Esophagus squamous epithelium (tissue), 5 donors: ENCODE measurements around the gene KRTAP10-7. TPM values are rescaled to one million over a fixed set of nuclear protein-coding genes. Genes with fewer than 3 reads are reported as not detected.
"Not testable (repeated sequence)": the region's sequence is repeated elsewhere in the genome, so short reads cannot be mapped to it uniquely, and the experiment has no call there.

Source experiments
- DNase-seq: peaks from one replicate; lab custom pipeline; 2025; lab: John Stamatoyannopoulos, UW
- H3K27ac ChIP-seq, 4 donors: fragments of 200-600 bp; sonication (generic); one replicate each; pipeline ENCODE4 v1.5.1; 2016 to 2019; ENCODE audit warnings: mild to moderate bottlenecking in 1 of 4
- H3K27me3 ChIP-seq, 4 donors: fragments of 200-600 bp; sonication (generic); 1 replicate in 3 of 4; 2 replicates in 1 of 4; pipeline versions ENCODE4 v1.5.1 to v1.6.0; 2017 to 2021; ENCODE audit warnings: antibody characterized with exemption in 1 of 4
- H3K36me3 ChIP-seq, 3 donors: fragments of 200-600 bp; sonication (generic); one replicate each; pipeline ENCODE4 v1.5.1; 2016 to 2019
- H3K4me1 ChIP-seq, 3 donors: fragments of 200-600 bp; sonication (generic); one replicate each; pipeline ENCODE4 v1.5.1; 2017 to 2019
- H3K4me3 ChIP-seq, 4 donors: fragments of 200-600 bp; sonication (generic); 1 replicate in 3 of 4; 2 replicates in 1 of 4; pipeline ENCODE4 v1.5.1; 2016 to 2019; ENCODE audit warnings: mild to moderate bottlenecking in 2 of 4, moderate library complexity in 1 of 4
- H3K9me3 ChIP-seq, 3 donors: fragments of 200-600 bp; sonication (generic); one replicate each; pipeline ENCODE4 v1.5.1; 2016 to 2019
- CTCF ChIP-seq, 6 experiments: fragments of 450-650 bp in 4 of 6; fragments of 200-600 bp in 2 of 6; sonication (generic) in 2 of 6; IDR thresholded peaks; one replicate each; pipeline ENCODE4 v1.5.1; 2016 to 2019; ENCODE audit warnings: antibody characterized with exemption in 6 of 6, mild to moderate bottlenecking in 4 of 6, moderate library complexity in 4 of 6
- POLR2A ChIP-seq, 4 donors: fragments of 450-650 bp; IDR thresholded peaks; one replicate each; pipeline ENCODE4 v1.6.1; 2017; ENCODE audit warnings: antibody characterized with exemption in 4 of 4, mild to moderate bottlenecking in 4 of 4, moderate library complexity in 3 of 4
- WGBS, 2 donors: methylation state at CpG; one replicate each; pipeline ENCODE4 v1.1.5; 2018; 5-methylcytosine and 5-hydroxymethylcytosine counted together
- intact Hi-C: fragments of 100-400 bp; cut with DNase I; formaldehyde crosslinking; loops from one replicate; pipeline ENCODE4 v1.15.0; 2022
- total RNA-seq, 4 donors: library from RNA; depleted of rRNA; stranded (reverse); fragments of >200 nt; gene quantifications; one replicate each; pipeline ENCODE4 v1.1.0, GENCODE V29; 2016
- donor health status: DM: yes; HTN: yes; CAD: no.

Gene KRTAP10-7
- total RNA-seq, 4 donors from 2014 or later = not detected

- Histone ChIP-seq H3K27ac (no peak overlapping the region), H3K9me3 (peaks cover 0 to 41% (median 11%) of the 10 kb centered on the region in 3 donors), H3K36me3 (no peaks in the 10 kb centered on the region), H3K4me3 (no peak overlapping the region), H3K27me3 (peaks cover 0 to 31% (median 0%) of the 10 kb centered on the region in 4 donors), H3K4me1 (no peaks in the 10 kb centered on the region)
- WGBS, 2 donors = 51 to 55% methylated on average over 4 to 7 of the region's 10 CpGs
- DNase-seq = no peak
- intact Hi-C loops = no loop called here
- no peak for TF ChIP-seq POLR2A (IDR thresholded peaks at IDR 0.05)
- no peak for TF ChIP-seq CTCF (IDR thresholded peaks at IDR 0.05)
Observed at GRCh38 chr21:44626262-44626661, 25.9 kb downstream of the KRTAP10-7 start.

GRCh38 chr21:44626673-44627143 is 26.3 kb downstream of the KRTAP10-7 start, which contains the start of gene KRTAP10-9:
Gene KRTAP10-9, plus strand, starts transcription at chr21:44627093. Its CDS starts 79 bp downstream, at chr21:44627172.
- Histone ChIP-seq H3K27me3 (peaks cover 0 to 31% (median 0%) of the 10 kb centered on the region in 4 donors), H3K27ac (no peak within 1 kb of the TSS), H3K9me3 (peaks cover 0 to 46% (median 11%) of the 10 kb centered on the region in 3 donors), H3K4me3 (no peak within 1 kb of the TSS), H3K36me3 (no peaks in the 10 kb centered on the region), H3K4me1 (no peaks in the 10 kb centered on the region)
- no peak for DNase-seq
- TF ChIP-seq CTCF (IDR thresholded peaks at IDR 0.05) (no peak), POLR2A (IDR thresholded peaks at IDR 0.05) (no peak)
- 60% methylated on average over 1 of the region's 7 CpGs for whole genome bisulfite sequencing, 2 donors
- intact Hi-C loops = no loop called here

- H3K4me3 ChIP-seq, DNase-seq, H3K27ac ChIP-seq, H3K4me1 ChIP-seq, intact Hi-C loops, H3K36me3 ChIP-seq: not testable (repeated sequence)
- Histone ChIP-seq H3K27me3 (peaks cover 0 to 31% (median 0%) of the 10 kb centered on the region in 4 donors), H3K9me3 (peaks cover 0 to 47% (median 16%) of the 10 kb centered on the region in 3 donors)
- 71 to 85% methylated on average over 10 of the region's 20 CpGs for WGBS, 2 donors
Observed at GRCh38 chr21:44627181-44627822, 26.9 kb downstream of the KRTAP10-7 start.

- WGBS, 2 donors = 40 to 53% methylated on average over 7 of the region's 15 CpGs
- H3K4me3 ChIP-seq, DNase-seq, H3K4me1 ChIP-seq, intact Hi-C loops, H3K36me3 ChIP-seq, H3K27ac ChIP-seq: not testable (repeated sequence)
- peaks cover 0 to 45% (median 14%) of the 10 kb centered on the region in 3 donors for H3K9me3 ChIP-seq
- H3K27me3 ChIP-seq = peaks cover 0 to 31% (median 0%) of the 10 kb centered on the region in 4 donors
Observed at GRCh38 chr21:44627831-44628233, 27.4 kb downstream of the KRTAP10-7 start.

- TF ChIP-seq POLR2A (IDR thresholded peaks at IDR 0.05) = no peak
- TF ChIP-seq CTCF (IDR thresholded peaks at IDR 0.05) = no peak
- Histone ChIP-seq H3K36me3 (no peaks in the 10 kb centered on the region), H3K27me3 (peaks cover 0 to 31% (median 0%) of the 10 kb centered on the region in 4 donors), H3K4me1 (no peaks in the 10 kb centered on the region), H3K9me3 (peaks cover 0 to 35% (median 7%) of the 10 kb centered on the region in 3 donors), H3K4me3 (no peak overlapping the region), H3K27ac (no peak overlapping the region)
- intact Hi-C loops = no loop called here
- WGBS, 2 donors = 79 to 85% methylated on average over 2 to 12 of the region's 18 CpGs
- no peak for DNase-seq
Observed at GRCh38 chr21:44628707-44629391, 28.5 kb downstream of the KRTAP10-7 start.

- WGBS, 2 donors = 54 to 68% methylated on average over 2 of the region's 2 CpGs
Observed at GRCh38 chr21:44630440-44630839, 30.0 kb downstream of the KRTAP10-7 start.

More at GRCh38 chr21:44630440-44630839, 30.0 kb downstream of the KRTAP10-7 start:
- H3K4me1 ChIP-seq = no peaks in the 10 kb centered on the region
- H3K36me3 ChIP-seq = no peaks in the 10 kb centered on the region
- no peak for TF ChIP-seq POLR2A (IDR thresholded peaks at IDR 0.05)
- no peak for TF ChIP-seq CTCF (IDR thresholded peaks at IDR 0.05)
- peaks cover 0 to 26% (median 7%) of the 10 kb centered on the region in 3 donors for H3K9me3 ChIP-seq
- intact Hi-C loops = no loop called here
- DNase-seq = no peak
- H3K4me3 ChIP-seq = no peak overlapping the region
- no peak overlapping the region for H3K27ac ChIP-seq
- peaks cover 0 to 42% (median 0%) of the 10 kb centered on the region in 4 donors for H3K27me3 ChIP-seq
